Measurements from ENCODE around the gene PPP1R9B.

GRCh38 chr17:50088952-50089825 lies 61.3 kb downstream of the PPP1R9B start:
- TF ChIP-seq, protein P1, sequence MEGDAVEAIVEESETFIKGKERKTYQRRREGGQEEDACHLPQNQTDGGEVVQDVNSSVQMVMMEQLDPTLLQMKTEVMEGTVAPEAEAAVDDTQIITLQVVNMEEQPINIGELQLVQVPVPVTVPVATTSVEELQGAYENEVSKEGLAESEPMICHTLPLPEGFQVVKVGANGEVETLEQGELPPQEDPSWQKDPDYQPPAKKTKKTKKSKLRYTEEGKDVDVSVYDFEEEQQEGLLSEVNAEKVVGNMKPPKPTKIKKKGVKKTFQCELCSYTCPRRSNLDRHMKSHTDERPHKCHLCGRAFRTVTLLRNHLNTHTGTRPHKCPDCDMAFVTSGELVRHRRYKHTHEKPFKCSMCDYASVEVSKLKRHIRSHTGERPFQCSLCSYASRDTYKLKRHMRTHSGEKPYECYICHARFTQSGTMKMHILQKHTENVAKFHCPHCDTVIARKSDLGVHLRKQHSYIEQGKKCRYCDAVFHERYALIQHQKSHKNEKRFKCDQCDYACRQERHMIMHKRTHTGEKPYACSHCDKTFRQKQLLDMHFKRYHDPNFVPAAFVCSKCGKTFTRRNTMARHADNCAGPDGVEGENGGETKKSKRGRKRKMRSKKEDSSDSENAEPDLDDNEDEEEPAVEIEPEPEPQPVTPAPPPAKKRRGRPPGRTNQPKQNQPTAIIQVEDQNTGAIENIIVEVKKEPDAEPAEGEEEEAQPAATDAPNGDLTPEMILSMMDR (IDR thresholded peaks at IDR 0.05; ENCODE audit: low read length), result no peak
- no peak for TF ChIP-seq EZH2 (IDR thresholded peaks at IDR 0.05; ENCODE audit: borderline replicate concordance, low read length)
